GM18870 (cell line): ENCODE data around the gene NRG2.
A peak's percentile ranks its signal among the peaks of the same experiment; 100 is the strongest.

Source experiments
- ATAC-seq: cut with Tn5 transposase; IDR thresholded peaks from one replicate; pipeline ENCODE4 v1.9.1; 2021; ENCODE audit warnings: moderate library complexity; ENCODE audit not compliant: unreplicated experiment

The NRG2 gene

DNA sequence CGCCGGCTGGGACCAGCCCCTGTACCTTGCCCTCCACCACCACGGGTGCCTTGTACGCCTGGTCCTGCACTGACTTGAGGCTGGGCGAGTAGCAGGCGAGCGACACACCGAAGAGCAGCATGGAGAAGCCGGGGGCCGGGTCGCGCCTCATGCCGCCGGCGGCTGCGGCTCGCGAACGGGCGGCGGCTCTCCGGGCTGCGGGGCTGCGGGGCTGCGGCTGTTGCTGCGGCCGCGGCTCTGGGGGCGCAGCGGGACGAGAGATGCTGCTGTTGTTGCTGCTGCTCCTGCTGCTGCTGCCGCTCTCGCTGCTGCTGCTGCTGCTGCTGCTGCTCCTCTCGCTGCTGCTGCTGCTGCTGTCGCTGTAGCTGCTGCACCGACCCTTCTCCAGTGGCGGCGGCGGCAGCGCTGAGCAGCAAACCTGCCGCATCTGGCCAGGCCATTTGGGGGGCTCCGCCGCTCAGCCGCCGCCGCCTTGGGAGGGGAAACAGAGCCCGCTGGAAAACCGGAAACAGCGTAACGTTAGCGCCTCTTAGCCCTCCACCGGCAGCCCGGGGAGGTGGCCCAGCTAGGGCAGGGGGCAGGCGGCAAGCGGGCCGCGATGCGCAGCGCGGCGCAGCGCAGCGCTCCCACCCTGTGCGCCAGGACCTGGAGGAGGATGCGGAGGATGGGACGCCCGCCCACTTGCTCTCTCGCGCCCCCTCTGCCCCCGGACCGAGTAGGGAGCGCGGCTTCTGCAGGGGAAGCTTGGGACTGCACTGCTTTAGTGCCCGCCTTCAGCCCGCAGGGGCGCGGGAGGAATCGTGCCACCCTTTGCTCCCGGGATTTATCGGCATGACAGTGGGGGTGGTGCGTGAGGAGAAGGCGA is at the start of gene NRG2:
Gene NRG2 (minus strand): TSS at position 657 of the 865 bp plus-strand sequence.
- peak; percentile 39 for ATAC-seq

- no peak for ATAC-seq
Observed at GRCh38 chr5:140090251-140090650, 47.2 kb upstream of the NRG2 start.

DNA sequence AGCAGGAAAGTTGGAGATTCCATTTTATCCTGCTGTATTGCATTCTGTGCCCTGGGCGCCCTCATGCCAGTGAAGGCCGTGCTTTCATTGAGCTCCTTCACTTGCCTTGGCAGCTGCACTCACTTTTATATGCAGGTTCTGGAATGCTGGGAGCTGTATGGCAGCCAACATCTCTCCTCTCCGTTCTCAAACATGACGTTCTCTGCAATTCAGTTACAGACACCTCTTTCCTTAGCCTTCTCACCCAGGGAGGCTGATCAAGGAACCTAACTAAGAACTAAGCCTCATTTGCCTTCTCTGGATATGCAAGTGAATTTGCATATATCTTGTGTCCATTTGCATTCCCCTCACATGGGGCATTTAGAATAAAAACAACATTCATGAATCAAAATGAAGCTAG is 41.4 kb upstream of the NRG2 start:
- no peak for ATAC-seq

- ATAC-seq, result no peak
Observed at GRCh38 chr5:140083650-140084049, 40.6 kb upstream of the NRG2 start.

- ATAC-seq, result no peak
Observed at GRCh38 chr5:140083120-140083519, 40.0 kb upstream of the NRG2 start.

DNA sequence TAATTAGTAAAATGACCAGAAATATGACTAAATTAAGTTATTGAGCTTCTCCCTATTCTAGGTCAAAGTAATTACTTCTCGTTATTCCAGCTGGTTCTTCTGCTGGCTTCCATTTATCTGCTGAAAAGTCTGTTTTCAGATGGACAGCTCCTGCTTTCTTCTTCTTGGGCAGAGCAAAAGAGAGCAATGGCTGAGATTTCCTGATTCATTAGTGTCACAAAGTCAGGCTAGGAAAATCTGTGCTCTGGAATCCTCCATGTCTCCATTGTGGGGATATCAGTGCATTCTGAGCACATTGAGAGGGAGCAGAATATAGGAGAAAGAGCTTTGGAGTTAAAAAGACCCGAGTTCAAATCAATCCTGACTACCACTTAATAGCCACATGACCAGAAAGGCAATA is 33.7 kb upstream of the NRG2 start:
- ATAC-seq, result no peak

DNA sequence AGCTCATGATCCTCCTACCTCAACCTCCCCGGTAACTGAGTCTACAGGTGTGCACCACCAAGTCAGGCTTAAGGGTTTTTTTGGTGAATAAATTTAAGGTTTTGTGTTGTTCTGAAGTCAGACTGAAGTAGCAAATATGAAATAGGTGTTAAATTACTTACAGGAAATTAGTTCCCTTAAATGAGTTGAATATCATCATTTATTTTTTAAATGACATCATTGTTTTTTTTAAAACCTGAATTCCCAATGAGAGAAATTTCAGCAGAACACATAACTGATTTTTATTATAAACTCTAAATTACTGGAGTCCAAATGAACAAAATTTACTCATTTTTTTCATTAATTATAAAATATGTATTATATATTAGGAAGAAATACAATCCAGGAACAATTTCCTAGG is 33.0 kb upstream of the NRG2 start:
- ATAC-seq, result no peak

- no peak for ATAC-seq
Observed at GRCh38 chr5:140075371-140075770, 32.3 kb upstream of the NRG2 start.

DNA sequence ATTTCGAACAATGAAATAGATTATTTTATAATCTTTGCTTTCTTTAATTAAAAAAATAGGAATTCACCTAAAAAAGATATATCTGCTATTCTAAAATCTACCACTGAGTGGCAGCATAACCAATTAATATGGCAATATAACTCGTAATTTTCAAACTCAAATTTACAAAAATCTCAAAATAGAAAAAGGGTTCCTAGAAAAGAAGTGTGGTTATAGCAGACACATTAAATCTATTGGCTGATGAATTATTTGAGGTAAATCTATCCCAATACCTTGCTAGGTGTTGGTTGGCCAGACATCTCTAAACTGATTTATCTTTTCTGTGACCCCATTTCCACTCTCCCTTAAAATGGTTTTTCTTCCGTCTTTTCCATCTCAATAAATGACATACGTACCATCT is 30.2 kb upstream of the NRG2 start:
- ATAC-seq, result no peak

GRCh38 chr5:140072812-140073211 is 29.7 kb upstream of the NRG2 start:
- no peak for ATAC-seq

DNA sequence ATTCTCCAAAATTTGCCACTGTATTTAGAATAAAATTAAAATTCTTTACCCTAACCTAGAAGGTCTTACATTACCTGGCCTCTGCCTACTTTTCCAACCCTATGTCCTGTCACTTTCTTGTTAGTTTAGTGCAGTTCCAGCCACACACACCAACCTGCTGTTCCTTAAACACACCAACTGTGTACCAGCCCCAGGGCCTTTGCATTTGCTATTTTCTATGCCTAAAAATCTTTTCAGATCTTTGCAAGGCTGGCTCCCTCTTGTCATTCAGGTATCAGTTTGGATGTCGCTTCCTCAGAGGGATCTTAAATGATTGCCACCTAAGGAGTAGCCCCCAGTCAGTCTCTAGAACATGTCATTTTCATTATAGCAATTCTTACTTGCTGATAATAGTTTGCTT is 17.7 kb upstream of the NRG2 start:
- no peak for ATAC-seq

DNA sequence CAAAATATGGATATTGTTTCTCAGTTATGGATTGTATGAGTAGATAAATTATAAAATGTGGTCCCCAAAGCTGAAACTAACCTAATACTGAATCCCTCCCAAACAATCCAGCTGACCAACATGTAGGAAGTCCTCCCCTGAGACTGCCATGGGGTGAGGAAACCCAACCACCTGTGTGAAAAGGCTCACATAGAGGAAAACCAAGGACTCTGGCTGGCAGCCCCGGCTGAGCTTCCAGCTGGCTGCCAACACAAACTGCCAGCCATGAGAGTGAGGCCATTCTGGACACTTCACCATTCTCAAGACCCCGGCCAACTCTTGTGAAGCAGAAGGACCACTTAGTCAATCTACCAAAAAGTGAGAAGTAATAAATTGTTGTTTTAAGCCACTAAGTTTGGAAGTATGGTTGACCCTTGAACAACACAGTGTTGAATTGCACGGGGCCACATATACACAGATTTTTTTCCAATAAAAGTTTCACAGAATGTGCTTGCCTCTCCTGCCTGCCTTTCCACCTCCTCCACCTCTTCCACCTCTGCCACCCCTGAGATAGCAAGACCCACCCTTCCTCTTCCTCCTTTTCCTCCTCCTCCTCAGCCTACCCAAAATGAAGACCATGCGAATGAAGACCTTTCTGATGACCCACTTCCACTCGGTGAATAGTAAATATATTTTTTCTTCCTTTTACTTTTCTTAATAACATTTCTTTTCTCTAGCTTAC is 15.3 kb upstream of the NRG2 start:
- no peak for ATAC-seq

DNA sequence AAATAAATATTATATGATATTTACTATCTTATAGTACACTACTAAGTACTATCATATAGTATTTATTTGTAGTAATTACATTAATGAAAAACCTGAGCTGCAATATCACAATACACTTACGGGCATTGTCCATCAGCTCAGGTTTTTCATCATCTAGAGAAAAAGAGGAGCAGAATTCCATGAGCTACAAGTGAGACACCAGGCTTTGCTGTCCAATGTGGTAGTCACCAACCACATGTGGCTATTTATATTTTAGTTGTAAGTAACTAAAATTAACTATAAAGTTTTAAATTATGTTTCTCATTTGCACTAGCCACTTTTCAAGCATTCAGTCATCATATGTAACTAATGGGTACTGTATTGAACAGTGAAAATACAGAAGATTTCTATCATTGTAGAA is 13.8 kb upstream of the NRG2 start:
- no peak for ATAC-seq

DNA sequence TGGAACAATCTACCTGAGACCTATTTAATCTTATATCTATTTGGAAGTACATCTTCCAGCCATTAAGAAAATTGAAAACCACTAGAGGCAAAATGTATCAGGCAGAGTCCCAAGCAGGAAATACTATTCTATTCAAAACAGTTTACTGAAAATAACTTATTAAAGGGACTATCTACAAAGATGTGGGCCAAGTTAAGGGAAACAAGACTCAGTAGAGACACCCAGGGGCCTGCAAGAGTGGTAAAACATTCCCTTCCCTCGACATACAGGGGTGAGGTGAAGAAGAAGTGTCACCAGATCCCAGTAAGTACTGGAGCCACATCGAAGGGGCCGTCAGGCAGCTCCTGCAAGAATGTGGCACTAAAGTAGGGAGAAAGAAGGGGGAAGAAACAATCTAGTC is 12.1 kb upstream of the NRG2 start:
- ATAC-seq, result no peak

DNA sequence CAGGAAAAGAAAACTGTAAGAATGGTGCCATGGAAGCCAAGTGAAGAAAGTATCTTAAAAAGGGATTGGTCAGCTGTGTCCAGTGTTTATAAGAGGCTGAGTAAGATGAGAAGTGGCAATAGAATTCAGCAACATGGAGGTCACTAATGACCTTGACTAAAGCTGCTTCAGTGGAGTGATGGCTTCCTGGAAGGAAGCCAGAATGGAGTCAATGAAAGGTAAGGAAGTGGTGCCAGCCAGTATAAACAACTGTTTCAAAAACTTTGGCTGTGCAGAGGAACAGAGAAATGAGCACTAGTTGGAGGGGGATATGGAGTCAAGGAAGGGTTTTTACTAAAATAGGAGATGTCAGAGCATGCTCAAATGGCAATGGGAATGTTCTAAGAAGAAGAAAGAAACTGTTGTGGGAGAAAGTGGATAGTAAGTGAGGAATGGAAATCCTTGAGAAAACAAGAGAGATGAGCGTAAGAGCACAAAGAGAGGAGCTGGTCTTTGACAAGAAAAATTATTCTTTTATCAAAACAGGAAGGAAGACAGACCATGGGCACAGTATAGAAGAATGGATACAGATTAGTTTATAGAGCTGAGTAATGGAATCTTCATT is 11.1 kb upstream of the NRG2 start:
- no peak for ATAC-seq

DNA sequence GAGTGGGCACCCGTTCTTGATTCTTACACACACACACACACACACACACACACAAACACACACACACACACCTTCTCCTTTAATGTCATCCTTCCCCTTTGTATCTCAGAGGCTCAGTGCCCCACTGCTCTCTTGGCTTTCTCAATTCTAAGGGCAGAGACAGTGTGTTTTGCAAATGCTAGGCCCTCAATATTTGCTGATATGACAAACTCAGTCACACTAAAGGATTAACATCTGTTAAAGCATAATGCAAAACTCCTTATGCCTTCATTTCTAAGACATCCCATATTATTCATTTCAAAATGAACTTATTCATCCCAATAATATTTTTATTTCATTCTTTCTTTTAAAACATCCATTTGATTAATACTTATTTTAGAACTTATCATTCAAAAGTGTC is 8.9 kb upstream of the NRG2 start:
- no peak for ATAC-seq

DNA sequence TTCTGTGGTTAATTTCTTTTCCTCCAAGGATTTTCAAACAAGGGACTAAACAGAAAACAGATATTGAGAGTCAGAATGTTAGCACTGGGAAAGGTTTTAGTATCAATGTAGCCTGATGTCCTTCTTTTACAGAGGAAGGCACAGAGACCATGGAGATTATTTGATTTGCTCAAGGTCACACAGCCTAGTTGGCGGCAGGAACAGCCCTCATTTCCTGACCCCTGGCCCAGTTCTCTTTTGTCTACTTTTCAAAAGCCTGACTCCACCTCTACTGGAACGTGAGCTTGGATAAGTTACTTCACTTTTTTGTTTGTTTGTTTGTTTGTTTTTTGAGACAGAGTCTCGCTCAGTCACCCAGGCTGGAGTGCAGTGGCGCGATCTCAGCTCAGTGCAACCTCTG is 6.6 kb upstream of the NRG2 start:
- ATAC-seq, result no peak

GRCh38 chr5:140049205-140049604 is 6.1 kb upstream of the NRG2 start:
- no peak for ATAC-seq

DNA sequence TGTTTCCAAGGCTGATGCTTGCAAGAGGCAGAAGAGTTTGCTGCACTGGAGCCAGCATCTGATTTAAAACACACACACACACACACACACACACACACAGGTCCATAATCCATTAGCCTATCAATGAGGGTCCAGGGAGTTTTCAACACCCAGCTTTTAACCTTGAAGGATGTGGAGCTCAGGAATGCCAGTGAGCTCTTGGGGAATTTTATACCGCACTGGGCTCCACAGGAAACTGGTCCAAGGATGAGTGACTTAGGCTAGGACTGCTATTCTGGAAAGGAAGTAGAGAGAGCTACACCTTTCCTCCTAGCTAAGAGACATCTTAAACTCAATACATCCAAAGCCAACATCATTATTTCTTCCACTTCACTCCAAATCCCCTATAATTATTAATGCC is 942 bp upstream of the NRG2 start:
- ATAC-seq, result no peak

- ATAC-seq, result no peak
Observed at GRCh38 chr5:140043508-140043872, 391 bp upstream of the NRG2 start.

DNA sequence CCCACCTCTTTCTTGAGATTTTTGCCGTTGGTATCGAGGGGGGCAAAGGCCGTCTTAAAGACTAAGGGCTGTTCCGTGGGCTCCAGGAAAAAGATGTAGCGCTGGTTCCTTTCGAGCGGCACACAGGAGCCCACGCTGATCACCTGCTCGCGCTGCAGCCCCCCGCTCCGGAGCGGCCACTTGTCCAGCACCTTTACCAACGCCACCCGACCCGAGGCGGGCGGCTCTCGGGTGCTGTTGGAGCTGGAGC is 781 bp downstream of the NRG2 start:
- ATAC-seq, result no peak
